Mesenchymal stem cell (in vitro differentiated cells and primary cell): ENCODE measurements around the gene SPEG.

Source experiments
- DNase-seq: peaks from one replicate; pipeline ENCODE4 v3.0.0-alpha.2; 2013
- H2AFZ ChIP-seq: one replicate; pipeline ENCODE4 v1.6.1; 2013; ENCODE audit warnings: low read depth, mild to moderate bottlenecking, control low read depth, inconsistent platforms, low read length, moderate library complexity
- H2AK5ac ChIP-seq: 2 replicates; pipeline ENCODE4 v1.6.1; 2013; ENCODE audit warnings: low read length, moderate library complexity, mild to moderate bottlenecking, inconsistent platforms; ENCODE audit not compliant: severe bottlenecking
- H2BK120ac ChIP-seq: one replicate; pipeline ENCODE4 v1.6.1; 2013; ENCODE audit warnings: low read depth, mild to moderate bottlenecking, inconsistent platforms, low read length, moderate library complexity
- H2BK12ac ChIP-seq, 2 experiments: one replicate each; pipeline ENCODE4 v1.6.1; 2013; ENCODE audit warnings: inconsistent platforms in 2 of 2, low read length in 2 of 2, mild to moderate bottlenecking in 2 of 2, moderate library complexity in 2 of 2, control low read depth in 1 of 2
- H2BK15ac ChIP-seq: one replicate; pipeline ENCODE4 v1.6.1; 2013; ENCODE audit warnings: mild to moderate bottlenecking, low read depth, inconsistent platforms; ENCODE audit not compliant: poor library complexity, severe bottlenecking
- H2BK5ac ChIP-seq: 2 replicates; pipeline ENCODE4 v1.6.1; 2013; ENCODE audit warnings: low read depth, mild to moderate bottlenecking, low read length, control low read depth, inconsistent platforms; ENCODE audit not compliant: poor library complexity, severe bottlenecking
- H3K14ac ChIP-seq, 2 experiments: one replicate each; pipeline ENCODE4 v1.6.1; 2013; ENCODE audit warnings: inconsistent platforms in 2 of 2, low read length in 2 of 2, control low read depth in 1 of 2, mild to moderate bottlenecking in 1 of 2, moderate library complexity in 1 of 2
- H3K18ac ChIP-seq, 2 experiments: one replicate each; pipeline ENCODE4 v1.6.1; 2013; ENCODE audit warnings: inconsistent platforms in 2 of 2, low read length in 2 of 2, control low read depth in 1 of 2, low read depth in 1 of 2, mild to moderate bottlenecking in 1 of 2
- H3K23ac ChIP-seq, 2 experiments: one replicate each; pipeline ENCODE4 v1.6.1; 2013; ENCODE audit warnings: inconsistent platforms in 2 of 2, low read length in 2 of 2, mild to moderate bottlenecking in 2 of 2, moderate library complexity in 2 of 2, control low read depth in 1 of 2
- H3K27ac ChIP-seq: 2 replicates; pipeline ENCODE4 v1.5.1; 2013; ENCODE audit warnings: mild to moderate bottlenecking, moderate library complexity, low read length, control low read depth, inconsistent platforms; ENCODE audit not compliant: poor library complexity, severe bottlenecking
- H3K27me3 ChIP-seq, 2 experiments: 2 replicates each; pipeline versions ENCODE4 v1.6.1 to v1.7.0; 2013; ENCODE audit warnings: low read length in 2 of 2, mild to moderate bottlenecking in 2 of 2, moderate library complexity in 2 of 2, control low read depth in 1 of 2, inconsistent platforms in 1 of 2; ENCODE audit not compliant: control insufficient read depth in 1 of 2, insufficient read depth in 1 of 2
- H3K36me3 ChIP-seq, 2 experiments: 2 replicates each; pipeline versions ENCODE4 v1.6.1 to v1.7.0; 2013; ENCODE audit warnings: low read length in 2 of 2, control low read depth in 1 of 2, inconsistent platforms in 1 of 2, low read depth in 1 of 2, mild to moderate bottlenecking in 1 of 2; ENCODE audit not compliant: insufficient read depth in 2 of 2, control insufficient read depth in 1 of 2
- H3K4ac ChIP-seq, 2 experiments: one replicate each; pipeline ENCODE4 v1.6.1; 2013; ENCODE audit warnings: inconsistent platforms in 2 of 2, low read length in 2 of 2, mild to moderate bottlenecking in 2 of 2, moderate library complexity in 2 of 2, control low read depth in 1 of 2, low read depth in 1 of 2
- H3K4me1 ChIP-seq: 2 replicates; pipeline ENCODE4 v1.6.1; 2013; ENCODE audit warnings: low read depth, low read length, control low read depth; ENCODE audit not compliant: control insufficient read depth, insufficient read depth
- H3K4me2 ChIP-seq: 2 replicates; pipeline ENCODE4 v1.6.1; 2013; ENCODE audit warnings: low read length, mild to moderate bottlenecking, inconsistent platforms; ENCODE audit not compliant: poor library complexity, severe bottlenecking
- H3K4me3 ChIP-seq, 2 experiments: 2 replicates each; pipeline versions ENCODE4 v1.5.1 to v1.7.0; 2013; ENCODE audit warnings: low read length in 2 of 2, mild to moderate bottlenecking in 2 of 2, control low read depth in 1 of 2, low read depth in 1 of 2; ENCODE audit not compliant: insufficient read depth in 1 of 2
- H3K79me1 ChIP-seq: replicated peaks from 2 replicates; pipeline ENCODE4 v1.6.1; 2013; ENCODE audit warnings: mild to moderate bottlenecking, control low read depth, low read length, inconsistent platforms; ENCODE audit not compliant: poor library complexity, severe bottlenecking
- H3K9ac ChIP-seq: 2 replicates; pipeline ENCODE4 v1.7.0; 2013; ENCODE audit warnings: mild to moderate bottlenecking, low read length, moderate library complexity
- H3K9me3 ChIP-seq: 2 replicates; pipeline ENCODE4 v1.7.0; 2013; ENCODE audit warnings: mild to moderate bottlenecking, low read length; ENCODE audit not compliant: control insufficient read depth
- H4K8ac ChIP-seq: one replicate; pipeline ENCODE4 v1.6.1; 2013; ENCODE audit warnings: inconsistent platforms, mild to moderate bottlenecking, low read length, moderate library complexity
- H4K91ac ChIP-seq: one replicate; pipeline ENCODE4 v1.6.1; 2013; ENCODE audit warnings: mild to moderate bottlenecking, low read length, inconsistent platforms
- WGBS: methylation state at CpG from one replicate; pipeline ENCODE4 v1.1.7; 2013; ENCODE audit warnings: mixed read lengths; 5-methylcytosine and 5-hydroxymethylcytosine counted together

The SPEG gene

GRCh38 chr2:219499555-219499954 lies 64.9 kb downstream of the SPEG start:
- no peak overlapping the region for H4K91ac ChIP-seq
- peak overlapping the region; percentile 96 for H3K9ac ChIP-seq
- 70% methylated on average over 1 of the region's 1 CpG for WGBS
- no peak overlapping the region for H2BK15ac ChIP-seq
- H3K23ac ChIP-seq, result no peak overlapping the region
- H3K4me1 ChIP-seq, result peaks cover 32% of the 10 kb centered on the region
- peak overlapping the region in 1 of 2 experiments; percentile 34 for H3K18ac ChIP-seq
- H4K8ac ChIP-seq, result no peak overlapping the region
- H3K27ac ChIP-seq, result no peak overlapping the region
- peaks cover 25% of the 10 kb centered on the region for H3K79me1 ChIP-seq
- no peak for DNase-seq
- H3K4ac ChIP-seq, result no peak overlapping the region
- H2BK12ac ChIP-seq, result peak overlapping the region in 1 of 2 experiments; percentile 58
- no peak overlapping the region for H2AFZ ChIP-seq
- H3K36me3 ChIP-seq, result peaks cover 29 to 30% of the 10 kb centered on the region in 2 experiments
- H2BK5ac ChIP-seq, result no peak overlapping the region
- H3K14ac ChIP-seq, result peak overlapping the region in 1 of 2 experiments; percentile 49
- peak overlapping the region in 1 of 2 experiments; percentile 91 for H3K4me3 ChIP-seq
- H3K9me3 ChIP-seq, result no peaks in the 10 kb centered on the region
- peak overlapping the region; percentile 23 for H2BK120ac ChIP-seq
- peaks cover 0 to 31% of the 10 kb centered on the region in 2 experiments for H3K27me3 ChIP-seq
- peak overlapping the region; percentile 69 for H3K4me2 ChIP-seq
- peak overlapping the region; percentile 50 for H2AK5ac ChIP-seq

GRCh38 chr2:219500135-219500534 lies 65.5 kb downstream of the SPEG start:
- Histone ChIP-seq H3K36me3 (peaks cover 35 to 36% of the 10 kb centered on the region in 2 experiments), H3K4me2 (no peak overlapping the region), H3K23ac (no peak overlapping the region), H2BK12ac (no peak overlapping the region), H3K9me3 (no peaks in the 10 kb centered on the region), H3K9ac (peak overlapping the region; percentile 96), H3K4me3 (peak overlapping the region in 1 of 2 experiments; percentile 91), H4K91ac (no peak overlapping the region), H3K27ac (no peak overlapping the region), H2BK120ac (no peak overlapping the region), H2BK15ac (peak overlapping the region; percentile 70), H3K14ac (no peak overlapping the region), H3K4me1 (peaks cover 32% of the 10 kb centered on the region), H2BK5ac (no peak overlapping the region), H4K8ac (no peak overlapping the region), H3K79me1 (peaks cover 26% of the 10 kb centered on the region), H3K27me3 (peaks cover 0 to 25% of the 10 kb centered on the region in 2 experiments), H2AFZ (no peak overlapping the region), H2AK5ac (no peak overlapping the region), H3K18ac (peak overlapping the region in 1 of 2 experiments; percentile 34), H3K4ac (no peak overlapping the region)
- DNase-seq, result peak; percentile 30
- WGBS, result 90% methylated on average over 2 of the region's 2 CpGs

GRCh38 chr2:219501849-219502248 lies 67.2 kb downstream of the SPEG start:
- Histone ChIP-seq H3K79me1 (peaks cover 26% of the 10 kb centered on the region), H3K18ac (no peak overlapping the region), H3K9me3 (no peaks in the 10 kb centered on the region), H2BK12ac (no peak overlapping the region), H3K36me3 (peaks cover 50 to 51% of the 10 kb centered on the region in 2 experiments), H2BK5ac (no peak overlapping the region), H2BK15ac (no peak overlapping the region), H2AFZ (no peak overlapping the region), H3K9ac (no peak overlapping the region), H2BK120ac (no peak overlapping the region), H3K4me1 (peaks cover 31% of the 10 kb centered on the region), H3K4me3 (no peak overlapping the region), H3K4me2 (no peak overlapping the region), H3K27ac (no peak overlapping the region), H3K23ac (no peak overlapping the region), H2AK5ac (no peak overlapping the region), H3K14ac (no peak overlapping the region), H3K4ac (no peak overlapping the region), H3K27me3 (peaks cover 0 to 8% of the 10 kb centered on the region in 2 experiments), H4K8ac (no peak overlapping the region), H4K91ac (no peak overlapping the region)
- DNase-seq, result no peak
- WGBS, result 97% methylated on average over 14 of the region's 14 CpGs

- no peak for DNase-seq
Measured at GRCh38 chr2:219502618-219503017, 68.0 kb downstream of the SPEG start.

More at GRCh38 chr2:219502618-219503017, 68.0 kb downstream of the SPEG start:
- no peak overlapping the region for H2AK5ac ChIP-seq
- no peak overlapping the region for H3K27ac ChIP-seq
- H3K9ac ChIP-seq, result no peak overlapping the region
- H3K23ac ChIP-seq, result no peak overlapping the region
- peaks cover 0 to under 1% of the 10 kb centered on the region in 2 experiments for H3K27me3 ChIP-seq
- no peak overlapping the region for H3K4ac ChIP-seq
- H3K36me3 ChIP-seq, result peaks cover 54 to 57% of the 10 kb centered on the region in 2 experiments
- no peak overlapping the region for H2BK12ac ChIP-seq
- no peak overlapping the region for H3K14ac ChIP-seq
- no peak overlapping the region for H4K8ac ChIP-seq
- peaks cover 26% of the 10 kb centered on the region for H3K79me1 ChIP-seq
- H2AFZ ChIP-seq, result no peak overlapping the region
- H3K4me1 ChIP-seq, result peaks cover 25% of the 10 kb centered on the region
- H2BK120ac ChIP-seq, result no peak overlapping the region
- no peaks in the 10 kb centered on the region for H3K9me3 ChIP-seq
- no peak overlapping the region for H2BK5ac ChIP-seq
- no peak overlapping the region for H4K91ac ChIP-seq
- no peak overlapping the region for H3K4me3 ChIP-seq
- H2BK15ac ChIP-seq, result no peak overlapping the region
- H3K4me2 ChIP-seq, result no peak overlapping the region
- H3K18ac ChIP-seq, result no peak overlapping the region
